T-cell (primary cell): ENCODE measurements around the gene STIP1. TPM values are rescaled to one million over a fixed set of nuclear protein-coding genes. Genes with fewer than 3 reads are reported as not detected.

Experiments
- ATAC-seq, 4 experiments: fragments of 200-7000 bp in 3 of 4; fragments of 150-1000 bp in 1 of 4; cut with Tn5 transposase; replicated peaks in 1 of 4; 1 replicate in 3 of 4; 2 replicates in 1 of 4; pipeline ENCODE4 v1.10.0; 2021; ENCODE audit warnings: moderate library complexity in 3 of 4, mild to moderate bottlenecking in 2 of 4, moderate number of reproducible peaks in 1 of 4
- CTCF ChIA-PET, 2 donors: fragments of 300-600 bp; sonication (Branson Sonifier 250); formaldehyde crosslinking; loops; one replicate each; lab custom pipeline; 2022; ENCODE audit warnings: antibody characterized with exemption in 2 of 2; lab: Charles Lee
- POLR2A ChIA-PET, 2 donors: fragments of 300-600 bp; sonication (Branson Sonifier 250); formaldehyde crosslinking; loops; one replicate each; lab custom pipeline; 2022; ENCODE audit warnings: antibody characterized with exemption in 2 of 2; lab: Charles Lee
- DNase-seq, 35 experiments: peaks; one replicate each; pipeline versions ENCODE4 v3.0.0 to v3.0.0-alpha.2; 2013 to 2023
- H3K27ac ChIP-seq: one replicate; pipeline ENCODE4 v1.5.1; 2013; ENCODE audit warnings: low read length
- H3K27me3 ChIP-seq, 2 experiments: replicated peaks in 1 of 2; 1 replicate in 1 of 2; 2 replicates in 1 of 2; pipeline versions ENCODE4 v1.6.1 to v1.7.0; 2013; ENCODE audit warnings: low read length in 1 of 2, mixed read lengths in 1 of 2; ENCODE audit not compliant: control insufficient read depth in 2 of 2, insufficient read depth in 2 of 2; ENCODE audit errors: extremely low read depth in 1 of 2
- H3K36me3 ChIP-seq, 2 donors: 1 replicate in 1 of 2; 2 replicates in 1 of 2; pipeline versions ENCODE4 v1.6.1 to v1.7.0; 2013; ENCODE audit warnings: low read length in 1 of 2; ENCODE audit not compliant: control insufficient read depth in 2 of 2, insufficient read depth in 1 of 2; ENCODE audit errors: extremely low read depth in 1 of 2
- H3K4me1 ChIP-seq, 2 experiments: 1 replicate in 1 of 2; 2 replicates in 1 of 2; pipeline versions ENCODE4 v1.6.1 to v1.7.0; 2013; ENCODE audit warnings: low read length in 2 of 2, mixed read lengths in 1 of 2; ENCODE audit not compliant: insufficient read depth in 2 of 2, control insufficient read depth in 1 of 2; ENCODE audit errors: extremely low read depth in 1 of 2
- H3K4me3 ChIP-seq, 2 donors: 1 replicate in 1 of 2; 2 replicates in 1 of 2; pipeline versions ENCODE4 v1.5.1 to v1.7.0; 2013; ENCODE audit warnings: mild to moderate bottlenecking in 2 of 2, low read length in 1 of 2, moderate library complexity in 1 of 2; ENCODE audit not compliant: control insufficient read depth in 1 of 2; ENCODE audit errors: extremely low read depth in 1 of 2
- H3K9me3 ChIP-seq: 2 replicates; pipeline ENCODE4 v1.7.0; 2013
- H3K27ac Mint-ChIP-seq, 2 donors: one replicate each; pipeline ENCODE4 v1.8.0; 2020 to 2021; ENCODE audit warnings: mild to moderate bottlenecking in 2 of 2, mixed read lengths in 2 of 2
- H3K27me3 Mint-ChIP-seq, 2 donors: one replicate each; pipeline ENCODE4 v1.8.0; 2021 to 2022; ENCODE audit warnings: mixed read lengths in 2 of 2
- H3K36me3 Mint-ChIP-seq: one replicate; pipeline ENCODE4 v1.8.0; 2021; ENCODE audit warnings: mixed read lengths
- H3K4me1 Mint-ChIP-seq, 3 donors: one replicate each; pipeline ENCODE4 v1.8.0; 2020 to 2022; ENCODE audit warnings: mixed read lengths in 3 of 3, mild to moderate bottlenecking in 1 of 3
- H3K4me3 Mint-ChIP-seq, 3 donors: one replicate each; pipeline ENCODE4 v1.8.0; 2020 to 2022; ENCODE audit warnings: mild to moderate bottlenecking in 3 of 3, mixed read lengths in 3 of 3, moderate library complexity in 3 of 3
- H3K9me3 Mint-ChIP-seq, 3 donors: one replicate each; pipeline ENCODE4 v1.8.0; 2020 to 2022; ENCODE audit warnings: mixed read lengths in 3 of 3
- WGBS: methylation state at CpG from one replicate; pipeline ENCODE4 v1.1.5; 2013; ENCODE audit warnings: missing lambda C conversion rate; ENCODE audit not compliant: insufficient coverage; 5-methylcytosine and 5-hydroxymethylcytosine counted together
- total RNA-seq, 35 experiments: library from RNA in 6 of 35; stranded (reverse) in 6 of 35; fragments of 120-200 nt in 1 of 35; gene quantifications; one replicate each; pipeline versions ENCODE4 v1.2.1 to v1.2.4 and lab custom pipeline; 2013 to 2026

Gene STIP1
- total RNA-seq, 5 donors from 2014 or later (not counting 1 experiment from before 2014, with no cell fraction given) = 61.1 to 133 (median 107) TPM

DNA sequence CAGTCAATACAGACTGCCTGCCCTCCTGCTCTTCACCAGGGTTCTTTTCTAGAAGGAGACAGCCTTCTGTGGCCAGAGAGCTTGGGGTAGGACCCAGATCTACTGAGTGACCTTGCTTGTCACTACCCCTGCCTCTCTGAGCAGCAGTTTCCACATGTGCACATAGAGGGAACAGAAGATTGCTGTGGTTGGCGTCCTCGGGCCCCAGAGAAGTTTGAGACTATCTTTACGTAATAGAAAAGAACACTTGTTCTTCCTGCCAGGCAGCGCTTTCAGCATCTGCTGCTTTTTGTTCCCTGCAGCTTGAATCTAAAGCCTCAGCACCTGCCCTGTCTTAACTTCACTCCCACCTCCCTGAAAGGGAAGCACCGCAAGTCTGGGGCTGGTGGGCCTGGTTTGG lies 53.0 kb downstream of the STIP1 start:
- Histone ChIP-seq H3K9me3 (no peaks in the 10 kb centered on the region), H3K36me3 (peaks cover 16 to 24% of the 10 kb centered on the region in 2 donors), H3K27me3 (no peaks in the 10 kb centered on the region), H3K4me1 (peaks cover 12 to 45% of the 10 kb centered on the region in 2 experiments), H3K27ac (no peak overlapping the region), H3K4me3 (no peak overlapping the region)
- ATAC-seq (no peak), DNase-seq (no peak)
- no peak overlapping the region for H3K4me3 Mint-ChIP-seq
- peak overlapping the region; percentile 55 to 66 for H3K27ac Mint-ChIP-seq
- ChIA-PET CTCF (no interaction called here), POLR2A (no interaction called here)
- no peaks in the 10 kb centered on the region for H3K27me3 Mint-ChIP-seq
- no peaks in the 10 kb centered on the region for H3K9me3 Mint-ChIP-seq
- 100% methylated on average over 3 of the region's 5 CpGs for WGBS
- H3K36me3 Mint-ChIP-seq = no peaks in the 10 kb centered on the region
- H3K4me1 Mint-ChIP-seq = peaks cover 38 to 44% (median 41%) of the 10 kb centered on the region in 3 donors

DNA sequence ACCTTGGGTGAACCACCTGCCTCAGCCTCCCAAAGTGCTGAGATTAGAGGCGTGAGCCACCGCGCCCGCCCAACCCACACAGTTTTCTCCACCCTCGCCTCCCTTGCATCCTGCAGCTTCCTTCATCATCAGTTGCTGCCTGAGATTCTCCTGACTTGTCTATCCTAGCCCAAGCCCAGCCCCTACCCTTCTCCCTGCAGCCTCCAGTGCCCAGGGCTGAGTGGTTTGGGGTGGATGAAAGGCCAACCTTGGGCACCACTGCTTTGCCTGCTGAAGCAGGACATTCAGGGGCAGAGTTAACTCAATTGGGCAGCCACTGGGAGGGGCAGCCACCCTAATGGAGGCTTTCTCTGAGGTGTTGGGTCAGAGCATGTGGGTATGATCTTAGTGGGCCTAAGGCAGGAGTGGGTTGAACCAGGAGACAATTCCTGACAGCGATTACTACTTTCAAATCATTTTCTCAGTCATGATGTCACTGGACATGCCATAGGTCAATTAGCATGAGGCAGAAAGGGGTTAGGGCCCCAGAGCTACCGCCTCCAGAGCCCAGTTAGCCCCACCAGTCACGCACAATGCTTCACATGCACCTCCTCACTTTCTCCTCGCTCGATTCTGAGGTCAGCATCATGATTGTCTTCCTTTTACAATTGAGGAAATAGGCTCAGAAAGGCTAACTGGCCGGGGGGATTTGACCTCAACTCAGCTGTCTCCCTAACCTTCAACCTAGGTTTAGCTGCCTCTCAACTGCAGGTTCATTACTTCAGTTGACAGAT lies 53.9 kb downstream of the STIP1 start:
- no peaks in the 10 kb centered on the region for H3K9me3 Mint-ChIP-seq
- no peaks in the 10 kb centered on the region for H3K36me3 Mint-ChIP-seq
- ATAC-seq = no peak
- peak overlapping the region in 1 of 2 donors; percentile 73 for H3K4me3 ChIP-seq
- peak overlapping the region; percentile 97 for H3K27ac ChIP-seq
- H3K4me3 Mint-ChIP-seq = peak overlapping the region; percentile 83 to 93 (median 89)
- H3K27me3 Mint-ChIP-seq = no peaks in the 10 kb centered on the region
- peaks cover 12 to 48% of the 10 kb centered on the region in 2 experiments for H3K4me1 ChIP-seq
- H3K36me3 ChIP-seq = peaks cover 16 to 27% of the 10 kb centered on the region in 2 donors
- WGBS = 62% methylated on average over 6 of the region's 11 CpGs
- H3K27ac Mint-ChIP-seq = peak overlapping the region; percentile 97
- no peaks in the 10 kb centered on the region for H3K27me3 ChIP-seq
- POLR2A ChIA-PET = interaction anchor here in 1 of 2 donors (0.6 kb wide), 1 partner anchor 14 kb away, joined by 4 read pairs; the partner anchor contains the start of genes NUDT22 and TRPT1
- no peaks in the 10 kb centered on the region for H3K9me3 ChIP-seq
- CTCF ChIA-PET = no interaction called here
- peaks cover 39 to 47% (median 41%) of the 10 kb centered on the region in 3 donors for H3K4me1 Mint-ChIP-seq
- peak in 2 of 35 experiments; percentile 26 to 48 for DNase-seq

- peaks cover 36 to 45% (median 37%) of the 10 kb centered on the region in 3 donors for H3K4me1 Mint-ChIP-seq
- peaks cover 9 to 48% of the 10 kb centered on the region in 2 experiments for H3K4me1 ChIP-seq
- CTCF ChIA-PET = interaction anchor here in 1 of 2 donors (0.6 to 1.1 kb wide), 7 partner anchors 34 to 77 kb away, joined by 3 to 9 read pairs (median 5); partner anchors contain the start of genes BAD, FERMT3, PRDX5 and TRMT112
Observed at GRCh38 chr11:64240435-64241240, 54.7 kb downstream of the STIP1 start, which contains the start of gene FKBP2. Gene FKBP2, plus strand, starts transcription at chr11:64241095. Its CDS starts 1,293 bp downstream, at chr11:64242388.

DNA sequence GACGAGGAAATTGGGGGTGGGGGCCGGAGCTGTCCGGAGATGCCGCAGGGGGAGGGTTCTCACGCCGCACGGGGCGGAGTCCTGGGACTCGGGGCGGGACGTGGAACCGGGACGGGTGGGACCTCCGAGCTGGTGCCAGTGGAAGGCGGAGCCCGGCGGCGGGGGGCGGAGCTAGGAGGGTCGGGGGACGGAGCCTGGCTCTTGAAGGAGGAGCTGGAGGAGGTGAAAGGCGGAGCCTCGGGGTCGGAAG lies 55.2 kb downstream of the STIP1 start:
- H3K4me3 ChIP-seq = peak overlapping the region; percentile 49 to 73
- ATAC-seq (peak; percentile 80 to 88 (median 82)), DNase-seq (peak in 13 of 35 experiments; percentile 99 to 100 (median 100))
- Mint-ChIP-seq H3K9me3 (no peaks in the 10 kb centered on the region), H3K27ac (peak overlapping the region; percentile 97), H3K27me3 (no peaks in the 10 kb centered on the region), H3K4me1 (peaks cover 37 to 43% (median 39%) of the 10 kb centered on the region in 3 donors), H3K4me3 (peak overlapping the region; percentile 83 to 93 (median 89)), H3K36me3 (no peaks in the 10 kb centered on the region)
- ChIA-PET POLR2A (interaction anchor here (0.6 to 1.0 kb wide), 3 partner anchors 43 to 76 kb away, joined by 3 to 5 read pairs (median 3); partner anchors contain the start of genes BAD (in 1 of the 2) and TRMT112 (in 1 of the 2)), CTCF (interaction anchor here in 1 of 2 donors (0.6 to 1.1 kb wide), 7 partner anchors 35 to 77 kb away, joined by 3 to 9 read pairs (median 5); partner anchors contain the start of genes BAD, FERMT3, PRDX5 and TRMT112)
- H3K36me3 ChIP-seq = peaks cover 16 to 27% of the 10 kb centered on the region in 2 donors
- H3K27me3 ChIP-seq = no peaks in the 10 kb centered on the region
- peaks cover 9 to 48% of the 10 kb centered on the region in 2 experiments for H3K4me1 ChIP-seq
- no peaks in the 10 kb centered on the region for H3K9me3 ChIP-seq
- H3K27ac ChIP-seq = peak overlapping the region; percentile 97
- WGBS = 1% methylated on average over 22 of the region's 24 CpGs

More at GRCh38 chr11:64240435-64241240, 54.7 kb downstream of the STIP1 start, which contains the start of gene FKBP2:
- peak; percentile 95 to 99 (median 98) for DNase-seq
- H3K27me3 ChIP-seq = no peaks in the 10 kb centered on the region
- H3K9me3 Mint-ChIP-seq = no peaks in the 10 kb centered on the region
- peak within 1 kb of the TSS; percentile 49 to 73 for H3K4me3 ChIP-seq
- peak within 1 kb of the TSS; percentile 97 for H3K27ac Mint-ChIP-seq
- POLR2A ChIA-PET = interaction anchor here (0.6 to 1.0 kb wide), 3 partner anchors 43 to 77 kb away, joined by 3 to 5 read pairs (median 3); partner anchors contain the start of genes BAD (in 1 of the 2) and TRMT112 (in 1 of the 2)
- no peaks in the 10 kb centered on the region for H3K36me3 Mint-ChIP-seq
- peak within 1 kb of the TSS; percentile 83 to 93 (median 89) for H3K4me3 Mint-ChIP-seq
- H3K9me3 ChIP-seq = no peaks in the 10 kb centered on the region
- peak; percentile 72 to 74 (median 72) for ATAC-seq
- WGBS = 2% methylated on average over 46 of the region's 58 CpGs
- H3K36me3 ChIP-seq = peaks cover 16 to 27% of the 10 kb centered on the region in 2 donors
- no peaks in the 10 kb centered on the region for H3K27me3 Mint-ChIP-seq
- H3K27ac ChIP-seq = peak within 1 kb of the TSS; percentile 97

DNA sequence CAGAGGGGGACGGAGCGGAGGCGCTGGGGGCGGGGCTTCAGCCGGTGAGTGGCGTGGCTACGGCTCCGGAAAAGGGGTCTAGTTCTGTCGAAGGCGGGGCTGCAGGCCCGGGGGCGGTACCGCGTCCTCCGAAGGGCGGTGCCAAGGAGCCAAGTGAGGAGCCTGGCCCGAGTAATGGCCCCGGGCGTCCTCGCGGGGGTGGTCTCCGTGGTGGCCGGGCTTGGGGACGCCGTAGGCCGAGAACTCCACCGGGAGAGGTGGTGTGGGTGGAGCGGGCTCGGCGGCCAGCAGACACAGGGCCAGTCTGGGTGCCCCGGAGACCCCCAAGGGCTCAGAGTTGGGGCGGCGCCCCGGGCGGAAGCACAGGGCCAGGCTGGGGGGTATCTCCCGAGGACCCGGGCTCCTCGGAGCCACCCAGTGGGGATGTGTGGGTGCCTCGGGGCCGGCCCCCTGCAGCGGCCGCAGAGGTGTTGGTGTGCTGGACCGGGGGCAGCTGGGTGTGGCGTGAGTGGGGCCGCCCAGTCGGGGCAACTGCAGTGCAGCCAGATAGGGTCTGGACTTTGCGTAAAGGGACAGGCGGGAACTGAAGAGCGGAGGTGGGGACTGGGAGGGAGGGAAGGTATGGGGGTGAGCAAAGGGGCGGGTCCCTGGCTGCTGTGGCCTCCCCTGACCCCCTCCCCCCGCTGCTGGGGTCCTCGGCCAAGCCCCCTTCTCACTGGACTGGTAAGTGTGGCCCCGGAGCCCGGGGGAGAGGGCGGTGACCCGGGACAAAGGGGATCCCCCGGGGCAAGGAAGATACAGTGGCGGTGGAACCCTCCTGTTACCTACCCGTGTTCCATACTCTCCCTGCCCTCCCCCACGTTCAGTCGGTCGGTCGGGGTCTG lies 55.8 kb downstream of the STIP1 start:
- peak overlapping the region; percentile 97 for H3K27ac Mint-ChIP-seq
- H3K36me3 Mint-ChIP-seq = no peaks in the 10 kb centered on the region
- no peaks in the 10 kb centered on the region for H3K27me3 Mint-ChIP-seq
- no peaks in the 10 kb centered on the region for H3K9me3 Mint-ChIP-seq
- Histone ChIP-seq H3K27me3 (no peaks in the 10 kb centered on the region), H3K4me1 (peaks cover 9 to 49% of the 10 kb centered on the region in 2 experiments), H3K27ac (peak overlapping the region; percentile 97), H3K36me3 (peaks cover 16 to 27% of the 10 kb centered on the region in 2 donors), H3K4me3 (peak overlapping the region; percentile 49 to 73), H3K9me3 (no peaks in the 10 kb centered on the region)
- H3K4me1 Mint-ChIP-seq = peaks cover 37 to 43% (median 39%) of the 10 kb centered on the region in 3 donors
- DNase-seq = peak in 23 of 35 experiments; percentile 30 to 100 (median 99)
- ChIA-PET POLR2A (interaction anchor here (0.6 to 1.0 kb wide), 4 partner anchors 43 to 76 kb away, joined by 3 to 5 read pairs (median 3); partner anchors contain the start of genes BAD (in 1 of the 2) and TRMT112 (in 1 of the 2)), CTCF (interaction anchor here in 1 of 2 donors (0.6 to 1.1 kb wide), 7 partner anchors 35 to 77 kb away, joined by 3 to 9 read pairs (median 5); partner anchors contain the start of genes BAD, FERMT3, PRDX5 and TRMT112)
- peak in 2 of 4 experiments; percentile 1 to 2 for ATAC-seq
- under 1% methylated on average over 55 of the region's 63 CpGs for WGBS
- peak overlapping the region; percentile 83 to 93 (median 89) for H3K4me3 Mint-ChIP-seq
